KMS-11 (cell line): ENCODE results near the gene PGF.

Experiments
- H2AFZ ChIP-seq: fragments of 200-600 bp; sonication (generic); 2 replicates; pipeline ENCODE4 v1.6.1; 2016; ENCODE audit warnings: antibody characterized with exemption, mixed run types, low read depth
- H3K27ac ChIP-seq: fragments of 200-600 bp; sonication (generic); 2 replicates; pipeline ENCODE4 v1.6.1; 2016; ENCODE audit warnings: mild to moderate bottlenecking, mixed run types
- H3K27me3 ChIP-seq: fragments of 200-600 bp; sonication (generic); 2 replicates; pipeline ENCODE4 v1.6.1; 2017; ENCODE audit warnings: mild to moderate bottlenecking, low read depth, mixed run types, moderate library complexity; ENCODE audit not compliant: insufficient read depth
- H3K36me3 ChIP-seq: fragments of 200-600 bp; sonication (generic); 2 replicates; pipeline ENCODE4 v1.6.1; 2017; ENCODE audit warnings: mild to moderate bottlenecking, mixed run types; ENCODE audit not compliant: insufficient read depth
- H3K4me1 ChIP-seq: fragments of 200-600 bp; sonication (generic); 2 replicates; pipeline ENCODE4 v1.6.1; 2016; ENCODE audit warnings: mild to moderate bottlenecking, low read depth, mixed run types; ENCODE audit not compliant: poor library complexity, severe bottlenecking
- H3K4me2 ChIP-seq: fragments of 200-600 bp; sonication (generic); 2 replicates; pipeline ENCODE4 v1.7.0; 2016; ENCODE audit warnings: mild to moderate bottlenecking, mixed run types
- H3K4me3 ChIP-seq: fragments of 200-600 bp; sonication (generic); IDR thresholded peaks from 2 replicates; pipeline ENCODE4 v1.6.1; 2017; ENCODE audit warnings: low read depth, low read length, mixed read lengths; ENCODE audit not compliant: insufficient read depth
- H3K79me2 ChIP-seq: fragments of 200-600 bp; sonication (generic); 2 replicates; pipeline ENCODE4 v1.6.1; 2016; ENCODE audit warnings: low read depth, mixed run types; ENCODE audit not compliant: insufficient read depth
- H3K9ac ChIP-seq: fragments of 200-600 bp; sonication (generic); 2 replicates; pipeline ENCODE4 v1.6.1; 2016; ENCODE audit warnings: mild to moderate bottlenecking, mixed run types
- H4K20me1 ChIP-seq: fragments of 200-600 bp; sonication (generic); 2 replicates; pipeline ENCODE4 v1.6.1; 2016; ENCODE audit warnings: mild to moderate bottlenecking, mixed run types; ENCODE audit not compliant: insufficient read depth
- TF ChIP-seq, protein P1 (sequence below): fragments of 200-600 bp; sonication (generic); conservative IDR thresholded peaks from 2 replicates; pipeline ENCODE4 v1.6.1; 2017; ENCODE audit warnings: low read depth, mild to moderate bottlenecking, antibody characterized with exemption, low read length, moderate library complexity, mixed read lengths

Gene PGF

DNA sequence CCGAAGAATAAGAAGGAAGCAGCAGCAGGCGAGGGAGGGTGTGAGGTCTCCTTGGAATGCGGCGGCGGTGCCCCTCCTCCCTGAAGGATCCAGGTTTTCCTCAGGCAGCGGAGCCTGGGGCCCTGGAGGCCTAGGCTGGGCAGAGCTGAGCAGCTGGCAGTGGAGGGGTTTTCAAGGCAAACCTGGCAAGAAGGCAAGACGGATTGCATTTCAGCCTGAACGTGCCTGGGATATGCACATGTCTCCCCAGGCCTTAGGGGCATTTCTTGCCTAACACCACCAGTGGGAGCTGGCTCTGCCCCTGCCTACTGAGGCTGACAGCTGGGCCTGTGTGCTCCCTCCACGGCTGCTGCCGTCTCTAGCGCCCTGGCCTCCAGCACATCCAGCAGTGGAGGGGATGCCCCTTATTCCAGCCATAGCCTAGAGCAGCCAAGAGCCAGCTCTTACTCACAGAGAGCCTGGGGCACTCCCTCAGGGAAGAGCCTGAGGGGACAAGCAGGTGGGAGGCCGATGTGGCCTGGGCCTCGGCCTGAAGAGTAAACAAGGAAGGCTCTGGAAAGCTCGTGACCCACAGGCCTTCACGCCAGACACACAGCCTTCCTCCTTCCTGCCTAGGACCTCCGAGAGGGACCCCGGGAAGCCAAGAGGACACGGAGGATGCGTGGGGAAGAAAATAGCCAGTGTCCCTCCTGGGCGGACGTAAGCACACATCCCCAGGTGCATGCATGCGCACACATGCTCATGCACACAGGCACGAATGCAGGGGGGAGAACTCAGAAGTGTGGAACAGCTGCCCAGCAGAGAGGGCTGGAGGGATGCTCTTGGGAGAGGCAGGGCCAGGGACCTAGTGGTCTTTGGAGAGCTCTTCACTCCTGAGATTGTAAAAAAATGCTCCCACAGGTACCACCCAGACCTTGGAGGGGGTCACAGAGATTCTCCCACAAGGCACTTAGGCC lies 24.3 kb upstream of the PGF start:
- TF ChIP-seq, protein P1, sequence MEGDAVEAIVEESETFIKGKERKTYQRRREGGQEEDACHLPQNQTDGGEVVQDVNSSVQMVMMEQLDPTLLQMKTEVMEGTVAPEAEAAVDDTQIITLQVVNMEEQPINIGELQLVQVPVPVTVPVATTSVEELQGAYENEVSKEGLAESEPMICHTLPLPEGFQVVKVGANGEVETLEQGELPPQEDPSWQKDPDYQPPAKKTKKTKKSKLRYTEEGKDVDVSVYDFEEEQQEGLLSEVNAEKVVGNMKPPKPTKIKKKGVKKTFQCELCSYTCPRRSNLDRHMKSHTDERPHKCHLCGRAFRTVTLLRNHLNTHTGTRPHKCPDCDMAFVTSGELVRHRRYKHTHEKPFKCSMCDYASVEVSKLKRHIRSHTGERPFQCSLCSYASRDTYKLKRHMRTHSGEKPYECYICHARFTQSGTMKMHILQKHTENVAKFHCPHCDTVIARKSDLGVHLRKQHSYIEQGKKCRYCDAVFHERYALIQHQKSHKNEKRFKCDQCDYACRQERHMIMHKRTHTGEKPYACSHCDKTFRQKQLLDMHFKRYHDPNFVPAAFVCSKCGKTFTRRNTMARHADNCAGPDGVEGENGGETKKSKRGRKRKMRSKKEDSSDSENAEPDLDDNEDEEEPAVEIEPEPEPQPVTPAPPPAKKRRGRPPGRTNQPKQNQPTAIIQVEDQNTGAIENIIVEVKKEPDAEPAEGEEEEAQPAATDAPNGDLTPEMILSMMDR: no peak
- H3K27me3 ChIP-seq: no peaks in the 10 kb centered on the region
- H3K4me2 ChIP-seq: no peak overlapping the region
- no peak overlapping the region for H2AFZ ChIP-seq
- H3K27ac ChIP-seq: no peak overlapping the region
- H3K4me1 ChIP-seq: no peaks in the 10 kb centered on the region
- H3K79me2 ChIP-seq: no peaks in the 10 kb centered on the region
- H3K4me3 ChIP-seq: no peak overlapping the region
- H4K20me1 ChIP-seq: no peaks in the 10 kb centered on the region
- H3K9ac ChIP-seq: no peak overlapping the region
- H3K36me3 ChIP-seq: no peaks in the 10 kb centered on the region

DNA sequence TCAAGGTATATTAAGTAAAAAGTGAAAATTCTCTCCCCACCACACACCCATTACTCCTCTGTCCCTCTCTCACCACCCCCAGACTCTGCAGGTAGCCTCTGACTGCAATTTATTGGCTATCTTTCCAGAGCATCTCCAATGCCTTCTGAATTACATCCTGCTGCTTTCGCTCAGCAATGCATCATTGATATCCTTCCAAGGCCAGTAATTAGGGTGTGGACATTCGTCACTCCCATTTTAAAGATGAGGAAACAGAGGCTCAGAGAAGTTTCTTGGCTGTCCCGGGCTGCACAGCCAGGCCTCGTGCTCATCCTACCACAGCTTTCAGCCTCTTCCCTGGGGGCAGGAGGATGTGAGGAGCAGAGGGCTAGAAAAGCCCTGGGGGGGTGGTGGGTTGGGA lies 23.6 kb upstream of the PGF start:
- H3K4me1 ChIP-seq: no peaks in the 10 kb centered on the region
- no peaks in the 10 kb centered on the region for H3K36me3 ChIP-seq
- H4K20me1 ChIP-seq: no peaks in the 10 kb centered on the region
- no peak overlapping the region for H3K9ac ChIP-seq
- TF ChIP-seq, protein P1: no peak
- H3K4me2 ChIP-seq: no peak overlapping the region
- H3K4me3 ChIP-seq: no peak overlapping the region
- H3K27ac ChIP-seq: no peak overlapping the region
- H3K79me2 ChIP-seq: no peaks in the 10 kb centered on the region
- H2AFZ ChIP-seq: no peak overlapping the region
- H3K27me3 ChIP-seq: no peaks in the 10 kb centered on the region

DNA sequence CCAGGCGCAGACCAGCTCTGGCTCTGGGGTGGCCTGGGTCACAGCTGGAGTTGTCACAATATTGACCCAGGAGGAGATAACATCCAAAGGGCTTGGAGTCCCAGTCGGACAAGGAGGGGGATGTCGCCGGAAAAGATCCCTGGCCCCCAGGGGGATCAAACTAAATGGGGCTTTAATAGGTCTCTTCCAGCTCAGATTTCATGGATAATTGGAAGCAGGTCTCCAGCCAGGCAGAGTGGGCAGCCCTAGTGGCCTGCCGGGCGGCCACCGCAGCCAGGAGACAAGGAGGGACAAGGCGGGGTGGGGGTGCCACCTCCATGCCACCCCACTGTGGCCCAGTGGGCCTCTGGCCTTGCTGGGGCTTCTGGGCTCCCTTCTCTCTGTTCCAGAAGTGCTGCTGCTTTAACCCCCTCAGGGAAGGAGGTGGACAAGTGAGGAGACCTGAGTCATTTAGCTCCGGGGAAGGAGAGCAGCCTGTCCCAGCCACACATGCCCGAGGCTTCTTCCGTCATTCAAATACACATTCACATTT lies 23.1 kb upstream of the PGF start:
- Histone ChIP-seq H3K27me3 (no peaks in the 10 kb centered on the region), H2AFZ (no peak overlapping the region), H3K4me2 (no peak overlapping the region), H3K27ac (no peak overlapping the region), H3K4me3 (no peak overlapping the region), H4K20me1 (no peaks in the 10 kb centered on the region), H3K9ac (no peak overlapping the region), H3K4me1 (no peaks in the 10 kb centered on the region), H3K36me3 (no peaks in the 10 kb centered on the region), H3K79me2 (no peaks in the 10 kb centered on the region)
- TF ChIP-seq, protein P1: no peak

DNA sequence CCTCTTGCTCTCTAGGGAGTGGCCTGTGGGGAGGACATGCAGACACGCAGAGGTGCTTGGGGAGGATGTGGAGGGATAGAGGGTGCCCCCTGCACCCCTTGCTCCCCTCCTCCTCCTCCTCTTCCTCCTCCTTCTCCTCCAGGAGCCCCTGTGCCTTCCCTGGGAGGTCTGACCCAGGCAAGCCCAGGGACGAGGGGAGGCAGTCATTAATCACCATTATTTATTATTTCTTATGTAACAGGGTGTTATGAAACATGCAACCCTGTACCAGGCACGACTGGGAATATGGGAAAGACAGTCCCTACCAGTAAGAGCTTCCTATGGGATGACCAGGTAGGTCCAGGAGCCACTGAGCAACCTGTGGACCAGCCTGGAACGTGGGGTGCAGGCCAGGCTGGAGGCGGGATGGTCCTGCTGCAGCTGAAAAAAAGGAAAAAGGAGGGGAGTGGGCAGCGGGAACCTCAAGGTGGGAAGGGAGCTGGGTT lies 22.5 kb upstream of the PGF start:
- no peak overlapping the region for H3K4me3 ChIP-seq
- no peaks in the 10 kb centered on the region for H3K4me1 ChIP-seq
- H2AFZ ChIP-seq: no peak overlapping the region
- no peaks in the 10 kb centered on the region for H3K79me2 ChIP-seq
- H3K27me3 ChIP-seq: no peaks in the 10 kb centered on the region
- no peak overlapping the region for H3K9ac ChIP-seq
- no peaks in the 10 kb centered on the region for H3K36me3 ChIP-seq
- TF ChIP-seq, protein P1: no peak
- H3K4me2 ChIP-seq: no peak overlapping the region
- H3K27ac ChIP-seq: no peak overlapping the region
- H4K20me1 ChIP-seq: no peaks in the 10 kb centered on the region
